Thyroid gland (tissue), 4 donors: Measurements from ENCODE around the gene ATP6V1G3. TPM values are rescaled to one million over a fixed set of nuclear protein-coding genes. Genes with fewer than 3 reads are reported as not detected.
"Not testable (repeated sequence)": the region's sequence is repeated elsewhere in the genome, so short reads cannot be mapped to it uniquely, and the experiment has no call there.

Source experiments
- DNase-seq, 2 donors: peaks; one replicate each; pipeline ENCODE4 v3.0.0-alpha.2; 2019
- H3K27ac ChIP-seq, 3 donors: fragments of 200-600 bp; sonication (generic); 1 replicate in 2 of 3; 2 replicates in 1 of 3; pipeline ENCODE4 v1.5.1; 2016 to 2019; ENCODE audit warnings: mild to moderate bottlenecking in 1 of 3, moderate library complexity in 1 of 3
- H3K27me3 ChIP-seq: fragments of 200-600 bp; sonication (generic); one replicate; pipeline ENCODE4 v1.5.1; 2019
- H3K36me3 ChIP-seq, 2 donors: fragments of 200-600 bp; sonication (generic); one replicate each; pipeline ENCODE4 v1.5.1; 2016 to 2019
- H3K4me1 ChIP-seq, 2 donors: fragments of 200-600 bp; sonication (generic); one replicate each; pipeline ENCODE4 v1.5.1; 2017 to 2019
- H3K4me3 ChIP-seq, 3 donors: fragments of 200-600 bp; sonication (generic); replicated peaks in 1 of 3; 1 replicate in 2 of 3; 2 replicates in 1 of 3; pipeline ENCODE4 v1.5.1; 2016; ENCODE audit warnings: mild to moderate bottlenecking in 1 of 3
- H3K9me3 ChIP-seq: fragments of 200-600 bp; sonication (generic); one replicate; pipeline ENCODE4 v1.5.1; 2017
- POLR2A ChIP-seq, 2 donors: fragments of 450-650 bp; IDR thresholded peaks; one replicate each; pipeline ENCODE4 v1.6.1; 2017; ENCODE audit warnings: antibody characterized with exemption in 2 of 2, mild to moderate bottlenecking in 2 of 2, moderate library complexity in 1 of 2
- WGBS, 2 donors: methylation state at CpG; one replicate each; pipeline ENCODE4 v1.1.5; 2017; 5-methylcytosine and 5-hydroxymethylcytosine counted together
- intact Hi-C: fragments of 100-400 bp; cut with DNase I; formaldehyde crosslinking; loops from one replicate; pipeline ENCODE4 v1.15.1; 2023
- total RNA-seq, 4 donors: library from RNA; depleted of rRNA; stranded (reverse); fragments of >200 nt; gene quantifications; one replicate each; pipeline ENCODE4 v1.2.3, GENCODE V29; 2016
- TF ChIP-seq, protein P1 (sequence below), 6 experiments: fragments of 200-600 bp in 3 of 6; fragments of 450-650 bp in 3 of 6; sonication (generic) in 3 of 6; IDR thresholded peaks; one replicate each; pipeline ENCODE4 v1.5.1; 2016 to 2019; ENCODE audit warnings: antibody characterized with exemption in 6 of 6, mild to moderate bottlenecking in 2 of 6, inconsistent platforms in 1 of 6, moderate library complexity in 1 of 6

ATP6V1G3 gene, protein sequence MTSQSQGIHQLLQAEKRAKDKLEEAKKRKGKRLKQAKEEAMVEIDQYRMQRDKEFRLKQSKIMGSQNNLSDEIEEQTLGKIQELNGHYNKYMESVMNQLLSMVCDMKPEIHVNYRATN
- total RNA-seq: not detected

DNA sequence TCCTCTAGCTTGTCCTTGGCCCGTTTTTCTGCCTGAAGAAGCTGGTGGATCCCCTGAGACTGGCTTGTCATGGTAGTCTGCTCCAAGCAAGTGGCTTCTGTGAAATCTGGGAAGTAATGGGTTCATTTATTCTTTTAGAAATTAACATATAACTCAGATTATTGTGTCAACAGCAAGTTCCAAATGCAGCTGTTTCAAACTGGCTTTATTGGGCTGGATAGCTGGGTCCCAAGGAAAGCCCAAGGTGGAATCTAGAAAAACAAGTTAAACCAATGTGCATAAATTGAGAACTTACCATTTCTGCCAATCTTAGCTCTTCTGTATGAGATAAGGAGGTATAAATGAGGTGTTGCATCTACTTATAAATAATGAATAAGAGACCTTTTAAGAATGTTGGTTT lies at the start of gene ATP6V1G3:
Gene ATP6V1G3 (minus strand): TSS at position 101 of the 400 bp plus-strand sequence. CDS start 30 bp downstream, at position 71.
- Histone ChIP-seq H3K27me3 (no peaks in the 10 kb centered on the region), H3K4me1 (peaks cover 0 to 2% of the 10 kb centered on the region in 2 donors), H3K9me3 (no peaks in the 10 kb centered on the region), H3K27ac (no peak within 1 kb of the TSS), H3K36me3 (no peaks in the 10 kb centered on the region), H3K4me3 (no peak within 1 kb of the TSS)
- TF ChIP-seq POLR2A (IDR thresholded peaks at IDR 0.05): no peak
- TF ChIP-seq, protein P1, sequence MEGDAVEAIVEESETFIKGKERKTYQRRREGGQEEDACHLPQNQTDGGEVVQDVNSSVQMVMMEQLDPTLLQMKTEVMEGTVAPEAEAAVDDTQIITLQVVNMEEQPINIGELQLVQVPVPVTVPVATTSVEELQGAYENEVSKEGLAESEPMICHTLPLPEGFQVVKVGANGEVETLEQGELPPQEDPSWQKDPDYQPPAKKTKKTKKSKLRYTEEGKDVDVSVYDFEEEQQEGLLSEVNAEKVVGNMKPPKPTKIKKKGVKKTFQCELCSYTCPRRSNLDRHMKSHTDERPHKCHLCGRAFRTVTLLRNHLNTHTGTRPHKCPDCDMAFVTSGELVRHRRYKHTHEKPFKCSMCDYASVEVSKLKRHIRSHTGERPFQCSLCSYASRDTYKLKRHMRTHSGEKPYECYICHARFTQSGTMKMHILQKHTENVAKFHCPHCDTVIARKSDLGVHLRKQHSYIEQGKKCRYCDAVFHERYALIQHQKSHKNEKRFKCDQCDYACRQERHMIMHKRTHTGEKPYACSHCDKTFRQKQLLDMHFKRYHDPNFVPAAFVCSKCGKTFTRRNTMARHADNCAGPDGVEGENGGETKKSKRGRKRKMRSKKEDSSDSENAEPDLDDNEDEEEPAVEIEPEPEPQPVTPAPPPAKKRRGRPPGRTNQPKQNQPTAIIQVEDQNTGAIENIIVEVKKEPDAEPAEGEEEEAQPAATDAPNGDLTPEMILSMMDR (IDR thresholded peaks at IDR 0.05): no peak
- no peak for DNase-seq
- 67% methylated on average over 1 of the region's 1 CpG for WGBS, 2 donors
- intact Hi-C loops: no loop called here

DNA sequence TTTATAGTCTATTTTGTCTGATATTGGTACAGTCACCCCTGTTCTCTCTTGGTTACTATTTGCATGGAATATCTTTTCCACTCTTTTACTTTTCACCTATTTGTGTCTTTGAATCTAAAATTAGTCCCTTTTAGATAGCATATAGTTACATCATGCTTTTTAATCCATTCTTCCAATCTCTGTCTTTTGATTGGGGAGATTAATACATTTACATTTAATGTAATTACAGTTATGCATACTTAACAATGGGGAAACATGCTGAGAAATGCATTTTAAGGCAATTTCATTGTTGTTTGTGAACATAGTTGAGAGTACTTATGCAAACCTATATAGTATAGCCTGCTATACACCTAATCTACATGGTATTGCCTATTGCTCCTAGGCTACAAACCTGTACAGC lies 48.4 kb upstream of the ATP6V1G3 start:
- H3K27me3 ChIP-seq: no peaks in the 10 kb centered on the region
- DNase-seq: no peak
- no peaks in the 10 kb centered on the region for H3K36me3 ChIP-seq
- intact Hi-C loops: no loop called here
- H3K9me3 ChIP-seq: no peaks in the 10 kb centered on the region
- TF ChIP-seq POLR2A (IDR thresholded peaks at IDR 0.05): no peak
- TF ChIP-seq, protein P1 (IDR thresholded peaks at IDR 0.05): no peak
- H3K4me1 ChIP-seq: no peaks in the 10 kb centered on the region
- H3K4me3 ChIP-seq: no peak overlapping the region
- H3K27ac ChIP-seq: no peak overlapping the region

DNA sequence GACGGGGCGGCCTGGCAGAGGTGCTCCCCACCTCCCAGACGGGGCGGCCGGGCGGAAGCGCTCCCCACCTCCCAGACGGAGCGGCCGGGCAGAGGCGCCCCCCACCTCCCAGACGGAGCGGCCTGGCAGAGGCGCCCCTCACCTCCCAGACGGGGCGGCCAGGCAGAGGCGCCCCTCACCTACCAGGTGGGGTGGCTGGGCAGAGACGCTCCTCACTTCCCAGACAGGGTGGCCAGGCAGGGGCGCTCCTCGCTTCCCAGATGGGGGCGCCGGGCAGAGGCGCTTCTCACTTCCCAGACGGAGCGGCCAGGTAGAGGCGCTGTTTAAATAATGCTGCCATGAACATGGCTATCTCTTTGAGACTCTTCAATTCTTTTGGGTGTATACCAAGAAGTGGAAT lies 43.7 kb upstream of the ATP6V1G3 start:
- WGBS, 2 donors: 97 to 98% methylated on average over 20 to 26 of the region's 26 CpGs
- H3K36me3 ChIP-seq: no peaks in the 10 kb centered on the region
- intact Hi-C loops: no loop called here
- no peak for DNase-seq
- no peak overlapping the region for H3K27ac ChIP-seq
- H3K4me3 ChIP-seq: no peak overlapping the region
- H3K27me3 ChIP-seq: no peaks in the 10 kb centered on the region
- no peaks in the 10 kb centered on the region for H3K4me1 ChIP-seq
- no peaks in the 10 kb centered on the region for H3K9me3 ChIP-seq
- TF ChIP-seq POLR2A (IDR thresholded peaks at IDR 0.05): no peak
- TF ChIP-seq, protein P1 (IDR thresholded peaks at IDR 0.05): no peak

DNA sequence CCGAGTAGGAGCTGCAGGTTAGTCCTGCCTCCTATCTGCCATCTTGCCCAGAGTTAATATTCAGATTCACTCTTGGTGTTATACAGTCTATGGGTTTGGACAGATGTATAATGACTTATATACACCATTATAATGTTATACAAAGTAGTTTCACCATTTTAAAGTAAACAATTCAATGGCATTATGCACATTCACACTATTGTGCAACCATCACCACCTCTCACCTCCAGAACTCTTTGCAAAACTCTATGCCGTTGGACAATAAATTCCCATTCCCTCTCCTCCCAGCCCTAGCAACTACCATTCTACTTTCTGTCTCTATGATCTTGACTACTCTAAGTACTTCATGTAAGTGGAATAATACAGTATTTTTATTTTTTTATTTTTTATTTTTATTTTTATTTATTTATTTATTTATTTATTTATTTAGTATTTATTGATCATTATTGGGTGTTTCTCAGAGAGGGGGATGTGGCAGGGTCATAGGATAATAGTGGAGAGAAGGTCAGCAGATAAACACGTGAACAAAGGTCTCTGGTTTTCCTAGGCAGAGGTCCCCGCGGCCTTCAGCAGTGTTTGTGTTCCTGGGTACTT lies 42.8 kb upstream of the ATP6V1G3 start:
- H3K27me3 ChIP-seq, H3K4me3 ChIP-seq, DNase-seq, H3K27ac ChIP-seq, H3K36me3 ChIP-seq, H3K4me1 ChIP-seq, H3K9me3 ChIP-seq, intact Hi-C loops: not testable (repeated sequence)
- 49 to 59% methylated on average over 5 of the region's 5 CpGs for whole genome bisulfite sequencing, 2 donors

DNA sequence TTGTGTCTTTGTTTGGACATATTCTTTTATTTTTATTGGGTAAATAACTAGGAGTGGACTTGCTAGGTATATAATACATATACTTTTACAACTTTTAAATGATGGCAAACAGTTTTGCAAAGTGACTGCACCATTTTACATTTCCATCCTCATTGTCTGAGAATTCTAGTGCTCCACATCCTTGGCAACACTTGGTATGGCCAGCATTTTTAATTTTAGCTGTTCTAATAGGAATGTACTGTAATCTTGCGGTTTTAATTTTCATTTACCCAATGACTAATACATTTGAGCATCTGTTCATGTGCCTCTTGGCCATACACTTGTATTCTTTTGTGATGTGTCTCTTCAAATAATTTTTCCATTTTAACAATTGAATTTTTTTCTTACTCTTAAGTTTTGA lies 37.0 kb upstream of the ATP6V1G3 start:
- Histone ChIP-seq H3K9me3 (no peaks in the 10 kb centered on the region), H3K36me3 (no peaks in the 10 kb centered on the region), H3K27ac (no peak overlapping the region), H3K4me1 (no peaks in the 10 kb centered on the region), H3K27me3 (no peaks in the 10 kb centered on the region), H3K4me3 (no peak overlapping the region)
- DNase-seq: no peak
- intact Hi-C loops: no loop called here
- no peak for TF ChIP-seq POLR2A (IDR thresholded peaks at IDR 0.05)
- TF ChIP-seq, protein P1 (IDR thresholded peaks at IDR 0.05): no peak
- 91 to 95% methylated on average over 1 of the region's 1 CpG for WGBS, 2 donors
